Choroid plexus epithelial cell (primary cell): Measurements from ENCODE around the gene VSTM1.

ENCODE experiments used
- DNase-seq: peaks from one replicate; pipeline ENCODE4 v3.0.0-alpha.2; 2010; ENCODE audit warnings: low read depth
- H3K4me3 ChIP-seq: 2 replicates; pipeline ENCODE4 v1.5.1; 2011; ENCODE audit warnings: low read depth, mild to moderate bottlenecking, control low read depth, low read length, moderate library complexity
- CTCF ChIP-seq: conservative IDR thresholded peaks from 2 replicates; pipeline ENCODE4 v1.5.1; 2011; ENCODE audit warnings: low read depth, mild to moderate bottlenecking, control low read depth, inconsistent platforms, low read length, moderate library complexity

Gene VSTM1

GRCh38 chr19:53993448-53993847 lies 70.2 kb downstream of the VSTM1 start:
- no peak for DNase-seq
- H3K4me3 ChIP-seq = no peak overlapping the region
- no peak for TF ChIP-seq CTCF

GRCh38 chr19:53992815-53993214 lies 70.9 kb downstream of the VSTM1 start:
- no peak for TF ChIP-seq CTCF
- no peak overlapping the region for H3K4me3 ChIP-seq

GRCh38 chr19:53992211-53992610 lies 71.5 kb downstream of the VSTM1 start:
- no peak overlapping the region for H3K4me3 ChIP-seq
- DNase-seq = no peak
- TF ChIP-seq CTCF = no peak

More at GRCh38 chr19:53992815-53993214, 70.9 kb downstream of the VSTM1 start:
- DNase-seq = no peak

DNA sequence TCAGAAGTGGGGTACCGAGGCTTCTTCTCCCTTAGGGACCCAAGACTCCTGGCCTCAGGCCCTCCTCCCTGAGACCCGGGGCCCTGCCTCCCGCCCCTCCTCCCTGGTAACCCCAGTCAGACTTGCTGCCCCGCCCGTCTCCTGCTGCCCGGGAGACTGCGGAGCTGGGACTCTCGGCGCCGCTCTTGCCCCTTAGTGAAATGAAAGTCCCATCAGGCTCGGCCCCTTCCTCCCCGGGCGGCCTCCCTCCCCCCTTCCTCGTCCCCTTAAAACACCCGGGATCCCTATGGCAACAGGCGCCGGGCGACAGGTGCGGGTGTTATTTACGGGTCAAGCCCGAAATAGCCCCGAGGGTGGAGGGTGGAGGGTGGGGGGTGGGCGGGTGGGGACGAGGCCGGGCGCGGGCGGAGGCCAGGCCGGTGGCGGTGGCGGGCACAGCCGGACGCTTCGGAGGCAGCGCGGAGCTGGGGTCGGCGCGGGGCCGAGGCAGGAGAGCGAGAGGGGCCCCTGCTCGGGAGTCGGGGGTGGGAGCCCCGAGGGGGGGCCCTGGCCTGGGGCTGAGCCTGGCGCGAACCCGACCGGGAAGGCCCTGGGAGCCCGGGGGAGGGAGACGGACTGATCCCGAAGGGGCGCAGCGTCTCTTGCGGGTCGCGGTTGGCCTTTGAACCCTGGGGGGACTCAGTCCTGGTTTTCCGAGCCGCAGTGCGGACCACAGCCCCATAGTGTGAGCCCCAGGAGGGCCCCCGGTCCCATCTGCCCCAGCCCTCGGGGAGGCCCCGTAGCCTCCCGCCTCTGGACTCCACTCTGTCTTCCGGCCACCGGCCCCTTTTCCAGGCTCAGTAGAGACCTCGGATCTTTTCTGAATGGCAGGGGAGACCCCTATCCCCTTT lies 72.2 kb downstream of the VSTM1 start, which contains the start of gene CACNG6:
Gene CACNG6 (plus strand): TSS at position 414 of the 890 bp plus-strand sequence. CDS start 1,241 bp downstream, outside the sequence.
- no peak for DNase-seq
- peak within 1 kb of the TSS; percentile 49 for H3K4me3 ChIP-seq
- TF ChIP-seq CTCF = no peak
